Thymus (tissue), 11 donors: ENCODE results near the gene PRCC. TPM values are rescaled to one million over a fixed set of nuclear protein-coding genes. Genes with fewer than 3 reads are reported as not detected.

ENCODE experiments used
- DNase-seq, 9 donors: peaks; one replicate each; pipeline ENCODE4 v3.0.0-alpha.2; 2013; ENCODE audit warnings: low spot score in 9 of 9, low read depth in 6 of 9, missing footprints in 1 of 9
- H3K27ac ChIP-seq, 2 donors: one replicate each; pipeline ENCODE4 v1.5.1; 2013; ENCODE audit warnings: control low read depth in 1 of 2, low read depth in 1 of 2, low read length in 1 of 2, mild to moderate bottlenecking in 1 of 2, moderate library complexity in 1 of 2
- H3K27me3 ChIP-seq, 2 donors: one replicate each; pipeline ENCODE4 v1.5.1; 2013; ENCODE audit warnings: low read length in 1 of 2; ENCODE audit not compliant: control insufficient read depth in 2 of 2, insufficient read depth in 1 of 2
- H3K36me3 ChIP-seq, 2 donors: one replicate each; pipeline ENCODE4 v1.5.1; 2013; ENCODE audit warnings: low read length in 1 of 2, mild to moderate bottlenecking in 1 of 2, moderate library complexity in 1 of 2; ENCODE audit not compliant: control insufficient read depth in 2 of 2, insufficient read depth in 2 of 2
- H3K4me1 ChIP-seq, 2 donors: one replicate each; pipeline ENCODE4 v1.5.1; 2013; ENCODE audit warnings: low read length in 2 of 2; ENCODE audit not compliant: control insufficient read depth in 2 of 2, insufficient read depth in 2 of 2
- H3K4me3 ChIP-seq, 2 donors: one replicate each; pipeline ENCODE4 v1.5.1; 2013; ENCODE audit warnings: low read length in 2 of 2, control low read depth in 1 of 2, mild to moderate bottlenecking in 1 of 2
- H3K9me3 ChIP-seq, 2 donors: one replicate each; pipeline ENCODE4 v1.5.1; 2013; ENCODE audit warnings: low read length in 1 of 2, mild to moderate bottlenecking in 1 of 2; ENCODE audit not compliant: control insufficient read depth in 2 of 2, insufficient read depth in 1 of 2
- WGBS: extraction: QIAGEN DNeasy Blood & Tissue Kit; methylation state at CpG from one replicate; pipeline ENCODE4 v1.1.7; 2013; 5-methylcytosine and 5-hydroxymethylcytosine counted together
- polyA plus RNA-seq: library from polyadenylated mRNA; stranded (reverse); fragments of 200-250 nt; gene quantifications from one replicate; pipeline ENCODE4 v1.2.3, GENCODE V29; 2013
- total RNA-seq: library from RNA; stranded (reverse); fragments of 120-200 nt; gene quantifications from one replicate; pipeline ENCODE4 v1.2.4, GENCODE V29; 2013
- donor health status: healthy.

PRCC gene
- total and polyA plus RNA-seq, 2 donors = 29.1 to 72.9 TPM

DNA sequence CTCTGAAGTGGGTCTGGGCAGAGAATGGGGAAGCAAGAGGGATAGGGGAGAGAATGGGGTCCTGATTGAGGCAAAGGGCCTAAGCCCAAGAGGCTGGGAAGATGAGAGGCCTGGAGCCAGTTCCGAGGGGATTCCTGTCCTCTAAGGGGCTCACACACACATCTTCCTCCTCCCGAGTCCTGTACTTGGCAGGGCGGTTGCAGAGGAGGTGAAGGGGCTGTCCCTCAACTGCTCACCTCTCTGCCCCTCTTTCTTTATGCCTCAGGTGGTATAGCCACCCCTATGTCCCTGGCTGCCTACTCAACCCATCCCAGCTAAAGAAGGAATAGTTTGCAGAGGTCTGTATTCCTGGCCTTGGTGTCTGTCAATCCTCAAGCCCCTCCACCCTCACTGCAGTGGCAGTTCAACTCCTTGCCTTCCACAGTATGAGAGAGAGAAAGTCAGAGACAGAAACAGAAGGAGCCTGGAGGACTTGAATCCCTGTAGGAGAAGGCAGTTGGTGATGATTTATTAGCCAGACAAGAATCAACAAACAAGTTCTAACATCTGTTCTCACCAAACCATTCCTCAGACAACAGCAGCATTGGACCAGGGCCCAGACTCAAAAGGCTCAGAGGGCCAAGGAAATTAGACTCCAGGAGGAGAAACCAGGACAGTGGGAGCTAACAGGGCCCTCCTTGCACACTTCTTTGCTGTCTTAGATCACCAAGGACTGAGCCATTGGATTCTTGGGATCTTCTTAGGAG lies 38.6 kb downstream of the PRCC start:
- peaks cover 46% of the 10 kb centered on the region in 2 donors for H3K36me3 ChIP-seq
- 96% methylated on average over 3 of the region's 3 CpGs for WGBS
- H3K4me3 ChIP-seq = no peak overlapping the region
- peaks cover 0 to 30% of the 10 kb centered on the region in 2 donors for H3K4me1 ChIP-seq
- peak overlapping the region in 1 of 2 donors; percentile 68 for H3K27ac ChIP-seq
- H3K9me3 ChIP-seq = no peaks in the 10 kb centered on the region
- no peaks in the 10 kb centered on the region for H3K27me3 ChIP-seq
- no peak for DNase-seq

DNA sequence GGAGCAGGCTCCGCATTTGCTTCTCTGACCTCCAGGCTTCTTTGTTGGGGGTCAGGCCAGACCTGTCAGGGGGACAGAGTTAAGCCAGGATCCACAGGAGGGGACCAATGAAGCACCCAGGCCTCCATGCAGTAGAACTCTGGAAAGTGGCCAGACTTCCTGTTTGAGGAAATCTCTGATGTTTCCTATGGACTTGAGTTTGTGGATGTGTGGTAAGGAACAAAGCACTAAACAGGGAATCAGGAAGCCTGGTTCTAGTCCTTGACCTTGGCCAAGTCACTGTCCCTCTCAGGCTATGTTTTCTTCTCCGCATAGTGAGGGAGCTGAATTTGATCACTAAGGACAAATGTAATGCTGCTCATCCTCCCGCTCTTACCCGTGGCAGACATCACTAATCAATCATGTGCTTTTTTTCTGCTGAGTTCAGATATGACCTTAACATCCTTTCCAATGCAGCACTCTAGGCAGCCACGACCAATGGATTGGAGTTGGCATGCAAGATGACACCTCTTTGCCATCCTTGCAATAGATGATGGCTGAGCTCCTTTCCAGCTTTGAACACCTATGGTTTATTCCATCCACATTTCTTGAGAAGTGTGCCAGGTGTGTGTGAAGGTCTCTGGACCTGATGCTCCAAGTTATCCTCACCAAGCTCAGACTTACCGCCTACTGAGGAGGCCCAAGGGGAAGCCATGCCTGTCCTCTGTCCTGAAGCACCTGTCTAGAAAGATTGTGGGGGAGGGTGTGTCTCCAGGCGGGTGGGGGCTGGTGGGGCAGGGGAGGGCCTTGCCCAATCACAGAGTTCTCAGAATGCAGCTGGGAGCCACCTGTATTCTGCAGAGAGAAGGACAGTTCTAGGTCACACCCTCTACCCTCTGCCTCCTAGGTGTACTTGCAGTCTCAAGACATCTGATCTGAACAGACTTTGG lies 39.4 kb downstream of the PRCC start:
- 97% methylated on average over 7 of the region's 7 CpGs for WGBS
- H3K4me1 ChIP-seq = peaks cover 0 to 26% of the 10 kb centered on the region in 2 donors
- H3K27ac ChIP-seq = no peak overlapping the region
- H3K27me3 ChIP-seq = no peaks in the 10 kb centered on the region
- DNase-seq = no peak
- no peaks in the 10 kb centered on the region for H3K9me3 ChIP-seq
- peaks cover 42 to 45% of the 10 kb centered on the region in 2 donors for H3K36me3 ChIP-seq
- no peak overlapping the region for H3K4me3 ChIP-seq

DNA sequence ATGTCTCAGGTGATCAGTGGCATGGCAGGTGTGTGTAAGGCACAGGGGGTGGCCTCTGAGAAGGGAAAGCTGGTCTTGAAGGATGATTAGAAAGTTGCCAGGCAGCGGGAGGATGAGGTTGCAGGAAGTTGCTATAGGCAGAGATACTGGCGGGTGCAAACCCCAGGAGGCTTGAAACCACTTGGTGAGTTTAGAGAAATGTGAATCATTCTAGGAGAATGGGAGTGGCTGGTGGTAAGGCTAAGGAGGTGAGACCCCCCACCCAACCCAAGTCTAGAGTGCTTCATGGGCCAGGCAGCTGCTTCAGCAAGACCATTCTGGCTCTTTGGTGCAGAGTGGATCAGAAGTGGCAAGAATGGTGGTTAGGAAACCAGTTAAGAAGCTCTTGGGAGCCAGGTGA lies 40.3 kb downstream of the PRCC start:
- DNase-seq = no peak
- no peak overlapping the region for H3K4me3 ChIP-seq
- peaks cover 45 to 50% of the 10 kb centered on the region in 2 donors for H3K36me3 ChIP-seq
- 84% methylated on average over 2 of the region's 2 CpGs for WGBS
- H3K27ac ChIP-seq = no peak overlapping the region
- H3K4me1 ChIP-seq = peaks cover 0 to 28% of the 10 kb centered on the region in 2 donors
- H3K9me3 ChIP-seq = no peaks in the 10 kb centered on the region
- no peaks in the 10 kb centered on the region for H3K27me3 ChIP-seq

DNA sequence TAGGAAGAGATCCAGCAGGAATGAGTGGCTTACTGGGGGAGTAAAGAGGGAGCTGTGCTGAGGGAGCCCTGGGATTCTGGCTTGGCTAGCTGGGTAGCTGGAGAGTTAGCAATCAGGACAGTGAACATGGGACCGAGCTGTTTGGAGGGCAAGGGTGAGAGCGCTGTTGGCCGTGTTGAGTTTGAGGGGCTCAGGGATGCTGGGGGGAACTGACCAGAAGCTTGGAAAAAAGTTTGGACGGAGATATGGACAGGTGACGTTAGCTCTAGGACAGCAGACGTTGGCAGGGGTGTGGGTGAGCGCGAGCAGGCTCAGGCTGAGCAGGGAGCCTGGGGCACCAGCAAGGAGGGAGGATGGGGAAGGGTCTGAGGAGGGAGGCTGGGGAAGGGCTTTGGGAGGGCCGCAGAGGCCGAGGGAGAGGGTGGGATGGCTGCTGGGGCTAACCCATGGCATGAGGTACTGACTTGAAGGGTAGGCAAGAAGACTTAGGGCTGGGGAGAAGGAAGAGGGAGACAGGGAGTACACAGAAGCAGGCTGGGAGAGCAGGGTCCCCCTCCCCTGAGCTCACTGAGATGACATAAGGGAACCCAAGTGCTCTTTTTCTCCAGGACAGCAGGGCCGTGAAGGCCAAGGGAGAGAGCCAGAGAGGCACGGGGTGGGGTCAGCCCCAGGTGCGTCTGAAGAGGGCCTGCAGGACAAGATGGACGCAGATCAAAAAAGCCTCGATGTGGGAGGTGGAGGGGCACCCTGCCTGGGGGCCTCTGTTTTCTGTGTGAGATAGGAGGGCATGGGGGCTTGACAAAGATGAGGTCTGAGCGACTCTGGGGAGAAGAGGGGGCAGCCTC lies 41.1 kb downstream of the PRCC start:
- H3K4me1 ChIP-seq = peaks cover 4 to 31% of the 10 kb centered on the region in 2 donors
- no peak overlapping the region for H3K27ac ChIP-seq
- no peak for DNase-seq
- H3K4me3 ChIP-seq = no peak overlapping the region
- 94% methylated on average over 16 of the region's 16 CpGs for WGBS
- H3K9me3 ChIP-seq = no peaks in the 10 kb centered on the region
- no peaks in the 10 kb centered on the region for H3K27me3 ChIP-seq
- peaks cover 50 to 55% of the 10 kb centered on the region in 2 donors for H3K36me3 ChIP-seq

DNA sequence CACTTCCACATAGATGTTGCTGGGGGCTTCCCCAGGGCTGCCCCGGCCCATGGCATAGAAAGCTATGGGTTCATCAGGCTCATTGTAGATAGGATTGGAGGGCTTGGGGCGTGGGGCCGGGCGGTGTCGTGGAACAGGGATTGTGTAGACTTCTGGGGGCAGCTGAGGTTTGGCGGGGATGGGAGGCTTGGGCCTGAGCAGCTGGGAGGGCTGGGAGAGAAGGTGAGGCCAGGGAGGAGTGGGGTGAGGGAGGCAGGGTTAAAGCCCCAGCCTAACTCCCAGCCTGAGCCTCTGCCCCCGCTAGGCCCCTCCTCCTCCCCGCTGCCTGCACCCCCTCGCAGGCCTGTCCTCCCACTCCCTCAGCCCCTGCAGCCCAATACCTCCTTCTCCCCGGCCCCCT lies 41.9 kb downstream of the PRCC start:
- 95% methylated on average over 10 of the region's 10 CpGs for WGBS
- H3K27me3 ChIP-seq = no peaks in the 10 kb centered on the region
- no peak overlapping the region for H3K27ac ChIP-seq
- no peak for DNase-seq
- H3K9me3 ChIP-seq = no peaks in the 10 kb centered on the region
- peaks cover 49 to 55% of the 10 kb centered on the region in 2 donors for H3K36me3 ChIP-seq
- H3K4me3 ChIP-seq = no peak overlapping the region
- peaks cover 12 to 32% of the 10 kb centered on the region in 2 donors for H3K4me1 ChIP-seq

DNA sequence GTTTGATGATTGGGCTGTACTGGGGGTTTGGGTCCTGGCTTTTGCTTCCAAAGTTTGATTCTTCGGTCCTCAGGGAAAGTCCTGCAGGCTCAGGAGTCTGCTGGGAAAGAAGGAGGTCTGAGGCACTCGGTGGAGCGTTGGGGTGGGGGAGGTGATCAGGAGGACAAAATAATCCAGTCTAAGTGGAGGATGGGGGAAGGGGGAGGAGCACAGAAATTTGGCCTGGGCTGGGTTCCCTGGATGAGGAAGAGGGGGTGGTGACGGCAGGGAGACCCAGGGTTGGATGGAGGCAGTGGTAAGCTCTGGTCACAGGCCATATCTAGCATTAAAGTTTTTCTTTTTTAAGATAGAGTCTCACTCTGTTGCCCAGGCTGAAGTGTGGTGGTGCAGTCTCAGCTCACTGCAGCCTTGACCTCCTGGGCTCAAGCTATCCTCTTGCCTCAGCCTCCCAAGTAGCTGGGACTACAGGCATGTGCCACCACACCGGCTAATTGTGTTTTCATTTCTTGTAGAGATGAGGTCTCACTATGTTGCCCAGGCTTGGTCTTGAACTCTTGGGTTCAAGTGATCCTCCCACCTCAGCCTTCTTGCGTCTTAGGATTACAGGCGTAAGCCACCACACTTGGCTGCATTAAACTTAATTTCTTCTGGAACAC lies 42.5 kb downstream of the PRCC start:
- Histone ChIP-seq H3K27me3 (no peaks in the 10 kb centered on the region), H3K27ac (no peak overlapping the region), H3K9me3 (no peaks in the 10 kb centered on the region), H3K4me1 (peaks cover 18 to 38% of the 10 kb centered on the region in 2 donors), H3K36me3 (peaks cover 49 to 55% of the 10 kb centered on the region in 2 donors), H3K4me3 (no peak overlapping the region)
- WGBS = 98% methylated on average over 7 of the region's 7 CpGs
- no peak for DNase-seq

DNA sequence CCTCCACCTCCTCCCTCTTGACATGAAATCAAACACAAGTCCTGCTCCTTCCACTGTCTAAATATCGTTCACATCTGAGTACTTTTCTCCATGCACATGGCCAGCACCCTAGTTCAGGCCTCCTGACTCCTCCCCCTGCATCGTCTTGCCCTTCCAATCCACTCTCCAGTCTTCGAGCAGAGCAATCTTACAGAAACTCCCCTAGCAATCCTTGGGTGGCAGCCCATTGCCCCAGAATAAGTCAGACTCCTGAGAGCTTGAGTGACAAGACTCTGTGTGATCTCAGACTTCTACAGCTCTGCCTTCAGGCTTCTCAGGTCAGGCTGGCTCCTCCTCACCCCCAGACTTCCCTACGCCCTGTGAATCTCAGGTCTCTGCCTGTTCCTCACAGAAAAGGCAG lies 43.8 kb downstream of the PRCC start:
- H3K27ac ChIP-seq = no peak overlapping the region
- H3K4me1 ChIP-seq = peaks cover 26 to 51% of the 10 kb centered on the region in 2 donors
- WGBS = 90% methylated on average over 4 of the region's 4 CpGs
- H3K27me3 ChIP-seq = no peaks in the 10 kb centered on the region
- H3K36me3 ChIP-seq = peaks cover 47 to 50% of the 10 kb centered on the region in 2 donors
- no peak for DNase-seq
- H3K9me3 ChIP-seq = no peaks in the 10 kb centered on the region
- no peak overlapping the region for H3K4me3 ChIP-seq

DNA sequence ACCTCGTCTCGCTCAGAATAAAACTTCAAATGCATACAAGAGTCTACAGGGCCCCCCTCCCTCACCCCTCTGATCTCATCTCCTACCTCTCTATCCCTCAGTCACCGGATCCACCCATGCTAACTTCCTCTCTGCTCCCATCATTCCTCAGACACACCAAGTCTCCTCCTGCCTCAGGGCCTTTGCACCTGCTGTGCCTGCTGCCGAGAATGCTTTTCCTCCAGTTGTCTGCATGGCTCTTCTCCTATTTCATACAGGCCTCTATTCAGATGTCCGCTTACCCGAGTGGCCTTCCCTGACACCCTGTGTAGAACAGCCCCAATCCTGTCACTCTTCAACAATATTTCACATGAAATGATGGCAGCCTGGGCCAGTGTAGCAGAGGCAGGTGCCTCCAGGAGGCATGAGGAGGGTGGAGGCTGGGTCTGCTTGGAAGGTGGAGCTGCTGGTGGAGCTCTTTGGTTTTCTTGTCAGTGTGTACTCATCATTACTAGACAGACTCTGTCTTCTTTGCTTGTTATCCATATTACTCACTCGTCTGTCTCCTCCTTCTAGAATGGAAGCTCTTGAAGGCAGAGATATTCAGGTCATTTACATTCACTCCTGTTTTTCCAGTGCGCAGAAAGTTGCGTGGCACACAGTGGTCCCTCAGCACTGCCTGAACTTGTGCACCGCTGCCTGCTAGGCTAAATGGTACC lies 45.1 kb downstream of the PRCC start:
- no peak overlapping the region for H3K4me3 ChIP-seq
- H3K9me3 ChIP-seq = no peaks in the 10 kb centered on the region
- H3K36me3 ChIP-seq = peaks cover 38% of the 10 kb centered on the region in 2 donors
- no peaks in the 10 kb centered on the region for H3K27me3 ChIP-seq
- no peak overlapping the region for H3K27ac ChIP-seq
- H3K4me1 ChIP-seq = peaks cover 29 to 58% of the 10 kb centered on the region in 2 donors
- no peak for DNase-seq
- WGBS = 98% methylated on average over 10 of the region's 10 CpGs
